ENCODE results near the gene NPEPPS. TPM values are rescaled to one million over a fixed set of nuclear protein-coding genes. Genes with fewer than 3 reads are reported as not detected.
A peak's percentile ranks its signal among the peaks of the same experiment; 100 is the strongest.

Gene NPEPPS
- total and polyA plus RNA-seq, 2 donors (not counting 1 experiment from before 2014, with no cell fraction given), result 127 to 144 TPM

- Histone ChIP-seq H3K4me2 (ENCODE audit: extremely low read depth, insufficient read depth, low read length) (no peak overlapping the region), H3K9me3 (ENCODE audit: control insufficient read depth, insufficient read depth, low read depth, low read length) (no peaks in the 10 kb centered on the region), H3K4me3 (replicated peaks in 1 of 4; ENCODE audit: control extremely low read depth in 1 of 4, insufficient read depth in 1 of 4, low read depth in 3 of 4, low read length in 4 of 4) (no peak overlapping the region), H3K9ac (ENCODE audit: insufficient read depth, low read length) (no peak overlapping the region), H3K27ac (ENCODE audit: insufficient read depth, low read length) (no peak overlapping the region), H2AFZ (ENCODE audit: low read length) (no peak overlapping the region), H3K27me3 (ENCODE audit: control insufficient read depth, insufficient read depth, low read length) (no peaks in the 10 kb centered on the region), H4K20me1 (ENCODE audit: control insufficient read depth, extremely low read depth, insufficient read depth, low read length) (no peaks in the 10 kb centered on the region), H3K79me2 (ENCODE audit: control insufficient read depth, insufficient read depth, low read length) (no peaks in the 10 kb centered on the region), H3K4me1 (ENCODE audit: control insufficient read depth, extremely low read depth, insufficient read depth, low read length) (peaks cover 7% of the 10 kb centered on the region), H3K36me3 (ENCODE audit: control insufficient read depth, insufficient read depth, low read length) (peaks cover 7% of the 10 kb centered on the region)
- DNase-seq (ENCODE audit: low read depth in 2 of 2), result peak; percentile 80 to 95
- TF ChIP-seq EZH2 (IDR thresholded peaks at IDR 0.05; ENCODE audit: low read length, missing control alignments), result no peak
- TF ChIP-seq CTCF (conservative IDR thresholded peaks at IDR 0.05 in 1 of 2, IDR thresholded peaks at IDR 0.05 in 1 of 2; ENCODE audit: low read depth in 1 of 2, low read length in 2 of 2), result peak in 1 of 2 donors; percentile 10
Observed at GRCh38 chr17:47621293-47622179, 90.6 kb downstream of the NPEPPS start.

DNA sequence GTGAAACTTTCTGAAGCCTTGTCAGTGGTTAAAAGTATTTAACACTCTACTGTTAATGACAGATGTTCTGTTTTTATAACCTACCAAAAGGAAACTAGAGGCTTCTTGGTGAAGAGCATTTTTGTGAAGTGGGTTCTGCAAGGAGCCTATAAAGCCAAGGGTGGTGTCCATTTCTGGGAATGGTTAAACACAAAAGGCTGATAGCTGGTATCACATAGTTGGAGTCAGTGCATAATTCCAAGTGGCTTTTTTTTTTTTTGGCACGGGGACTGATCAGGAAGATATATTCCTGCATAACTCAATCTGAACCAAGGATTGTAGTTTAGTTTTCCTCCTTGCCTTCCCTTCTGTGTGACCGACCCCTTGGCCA is 91.3 kb downstream of the NPEPPS start:
- H2AFZ ChIP-seq (ENCODE audit: low read length), result no peak overlapping the region
- peaks cover 7% of the 10 kb centered on the region for H3K36me3 ChIP-seq (ENCODE audit: control insufficient read depth, insufficient read depth, low read length)
- no peak overlapping the region for H3K4me2 ChIP-seq (ENCODE audit: extremely low read depth, insufficient read depth, low read length)
- H4K20me1 ChIP-seq (ENCODE audit: control insufficient read depth, extremely low read depth, insufficient read depth, low read length), result no peaks in the 10 kb centered on the region
- H3K27ac ChIP-seq (ENCODE audit: insufficient read depth, low read length), result no peak overlapping the region
- TF ChIP-seq CTCF (conservative IDR thresholded peaks at IDR 0.05 in 1 of 2, IDR thresholded peaks at IDR 0.05 in 1 of 2; ENCODE audit: low read depth in 1 of 2, low read length in 2 of 2), result no peak
- no peak for TF ChIP-seq EZH2 (IDR thresholded peaks at IDR 0.05; ENCODE audit: low read length, missing control alignments)
- no peaks in the 10 kb centered on the region for H3K27me3 ChIP-seq (ENCODE audit: control insufficient read depth, insufficient read depth, low read length)
- no peaks in the 10 kb centered on the region for H3K9me3 ChIP-seq (ENCODE audit: control insufficient read depth, insufficient read depth, low read depth, low read length)
- H3K9ac ChIP-seq (ENCODE audit: insufficient read depth, low read length), result no peak overlapping the region
- DNase-seq (ENCODE audit: low read depth in 2 of 2), result peak in 1 of 2 donors; percentile 29
- no peaks in the 10 kb centered on the region for H3K79me2 ChIP-seq (ENCODE audit: control insufficient read depth, insufficient read depth, low read length)
- peaks cover 7% of the 10 kb centered on the region for H3K4me1 ChIP-seq (ENCODE audit: control insufficient read depth, extremely low read depth, insufficient read depth, low read length)
- no peak overlapping the region for H3K4me3 ChIP-seq (replicated peaks in 1 of 4; ENCODE audit: control extremely low read depth in 1 of 4, insufficient read depth in 1 of 4, low read depth in 3 of 4, low read length in 4 of 4)

DNA sequence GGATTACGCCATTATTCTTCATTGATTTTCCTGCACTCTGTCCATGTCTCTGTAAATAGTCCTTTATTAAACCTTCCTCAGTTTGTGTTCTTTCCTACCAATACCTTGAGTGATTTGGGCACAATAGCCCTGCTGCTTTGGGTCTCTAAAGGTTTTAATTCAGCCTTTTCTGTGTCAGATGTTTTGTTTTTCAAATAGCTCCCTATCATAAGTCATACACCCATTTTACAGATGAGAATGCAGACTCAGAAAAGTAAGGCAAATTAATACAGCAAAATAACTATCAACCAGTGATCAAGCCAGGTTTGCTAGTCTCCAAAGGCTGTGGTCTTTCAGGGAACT is 93.8 kb downstream of the NPEPPS start:
- Histone ChIP-seq H3K4me2 (ENCODE audit: extremely low read depth, insufficient read depth, low read length) (no peak overlapping the region), H3K4me3 (replicated peaks in 1 of 4; ENCODE audit: control extremely low read depth in 1 of 4, insufficient read depth in 1 of 4, low read depth in 3 of 4, low read length in 4 of 4) (no peak overlapping the region), H3K27ac (ENCODE audit: insufficient read depth, low read length) (no peak overlapping the region), H3K36me3 (ENCODE audit: control insufficient read depth, insufficient read depth, low read length) (peaks cover 3% of the 10 kb centered on the region), H3K9me3 (ENCODE audit: control insufficient read depth, insufficient read depth, low read depth, low read length) (no peaks in the 10 kb centered on the region), H2AFZ (ENCODE audit: low read length) (no peak overlapping the region), H3K27me3 (ENCODE audit: control insufficient read depth, insufficient read depth, low read length) (no peaks in the 10 kb centered on the region), H3K4me1 (ENCODE audit: control insufficient read depth, extremely low read depth, insufficient read depth, low read length) (peaks cover 6% of the 10 kb centered on the region), H3K9ac (ENCODE audit: insufficient read depth, low read length) (no peak overlapping the region), H3K79me2 (ENCODE audit: control insufficient read depth, insufficient read depth, low read length) (no peaks in the 10 kb centered on the region), H4K20me1 (ENCODE audit: control insufficient read depth, extremely low read depth, insufficient read depth, low read length) (no peaks in the 10 kb centered on the region)
- no peak for DNase-seq (ENCODE audit: low read depth in 2 of 2)
- TF ChIP-seq CTCF (conservative IDR thresholded peaks at IDR 0.05 in 1 of 2, IDR thresholded peaks at IDR 0.05 in 1 of 2; ENCODE audit: low read depth in 1 of 2, low read length in 2 of 2) (no peak), EZH2 (IDR thresholded peaks at IDR 0.05; ENCODE audit: low read length, missing control alignments) (no peak)

All from fibroblast of lung (primary cell).